CD4-positive, alpha-beta T cell treated with Interleukin-10 for 1 hour (primary cell): ENCODE results near the gene KCNE4.

ENCODE experiments used
- DNase-seq: peaks from one replicate; pipeline ENCODE4 v3.0.0-alpha.2; 2020

Gene KCNE4

DNA sequence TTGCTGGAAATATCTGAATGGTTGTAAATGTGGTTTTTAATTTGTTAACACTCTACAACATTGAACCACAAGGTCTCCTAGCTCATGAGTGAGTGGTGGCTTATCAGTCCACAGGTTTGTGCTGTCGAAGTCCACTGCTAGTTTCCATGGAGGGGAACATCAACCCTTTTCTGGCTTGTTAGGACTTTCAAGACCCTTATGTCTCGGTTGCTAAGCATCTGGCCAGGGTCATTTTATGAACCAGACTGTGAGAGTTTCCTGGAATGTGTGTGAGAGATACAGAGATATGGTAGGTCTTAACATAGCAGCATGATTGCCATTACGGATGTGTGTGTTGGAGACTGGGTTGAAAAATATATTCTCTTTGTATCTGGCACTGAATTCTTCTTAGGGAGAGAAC, 36.9 kb downstream of the KCNE4 start:
- DNase-seq = no peak

DNA sequence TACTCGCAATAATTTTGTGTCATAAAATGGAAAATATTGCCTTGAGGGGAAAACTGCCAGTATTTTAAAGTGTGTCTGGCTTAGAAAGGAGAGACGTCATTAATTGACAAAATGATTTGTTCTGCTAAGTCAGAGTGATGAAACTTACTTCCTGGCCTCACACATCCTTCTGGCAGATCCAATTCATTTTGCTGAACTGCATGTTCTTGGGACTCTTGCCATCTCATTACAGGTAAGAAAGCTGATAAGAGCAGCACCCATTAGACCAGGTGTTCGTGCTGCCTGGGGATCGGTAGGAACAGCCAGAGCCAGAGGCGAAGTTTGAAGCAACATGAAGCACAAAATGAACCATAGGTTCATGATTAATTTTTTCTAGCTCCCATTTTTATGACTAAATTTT, 38.0 kb downstream of the KCNE4 start:
- no peak for DNase-seq

DNA sequence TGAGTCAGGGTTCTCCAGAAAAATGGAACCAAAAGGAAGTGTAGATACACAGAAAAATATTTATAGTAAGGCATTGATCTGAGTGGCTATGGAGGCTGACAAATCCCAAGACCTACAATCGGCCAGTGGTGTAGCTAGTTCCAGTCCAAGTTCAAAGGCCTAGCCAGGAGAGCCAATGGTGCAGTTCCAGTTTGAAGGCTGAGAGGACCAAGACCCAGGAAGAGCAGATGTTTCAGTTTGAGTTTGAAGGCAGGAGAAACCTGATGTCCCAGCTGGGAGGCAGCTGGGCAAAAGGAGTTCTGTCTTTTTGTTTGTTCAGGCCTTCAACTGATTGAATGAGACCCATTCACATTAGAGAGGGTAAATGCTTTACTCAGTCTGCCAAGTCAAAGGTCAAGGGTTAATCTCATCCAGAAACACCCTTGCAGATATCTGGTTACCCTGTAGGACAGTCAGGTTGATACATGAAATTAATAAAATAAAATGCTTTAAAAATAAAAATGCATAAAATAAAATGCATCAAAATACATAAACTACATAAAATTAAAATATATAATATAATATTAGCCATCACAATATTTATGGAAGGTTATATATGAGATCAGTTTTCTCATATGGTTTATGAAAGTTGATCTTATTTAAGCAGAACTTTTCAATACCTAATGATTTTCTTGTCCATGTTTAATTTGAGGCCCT, 38.7 kb downstream of the KCNE4 start:
- DNase-seq = no peak

DNA sequence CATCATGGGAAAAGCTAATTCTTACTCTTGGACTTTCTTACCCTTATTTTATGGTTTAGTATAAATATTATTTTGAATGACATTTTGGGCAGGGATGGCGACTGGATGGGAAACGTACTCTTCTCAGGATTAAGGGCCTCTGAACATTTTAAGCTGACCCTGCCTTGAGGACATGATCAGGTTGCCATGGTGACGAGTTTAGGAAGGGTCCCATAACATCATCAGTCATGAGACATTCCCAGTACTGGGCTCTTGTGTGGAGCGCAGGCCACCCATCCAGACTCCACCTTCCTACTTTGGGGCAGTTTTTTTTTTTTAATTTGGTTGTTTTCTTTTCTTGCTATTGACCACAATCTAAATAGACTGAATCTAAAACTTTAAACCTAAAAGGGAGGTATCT, 40.7 kb downstream of the KCNE4 start:
- no peak for DNase-seq

DNA sequence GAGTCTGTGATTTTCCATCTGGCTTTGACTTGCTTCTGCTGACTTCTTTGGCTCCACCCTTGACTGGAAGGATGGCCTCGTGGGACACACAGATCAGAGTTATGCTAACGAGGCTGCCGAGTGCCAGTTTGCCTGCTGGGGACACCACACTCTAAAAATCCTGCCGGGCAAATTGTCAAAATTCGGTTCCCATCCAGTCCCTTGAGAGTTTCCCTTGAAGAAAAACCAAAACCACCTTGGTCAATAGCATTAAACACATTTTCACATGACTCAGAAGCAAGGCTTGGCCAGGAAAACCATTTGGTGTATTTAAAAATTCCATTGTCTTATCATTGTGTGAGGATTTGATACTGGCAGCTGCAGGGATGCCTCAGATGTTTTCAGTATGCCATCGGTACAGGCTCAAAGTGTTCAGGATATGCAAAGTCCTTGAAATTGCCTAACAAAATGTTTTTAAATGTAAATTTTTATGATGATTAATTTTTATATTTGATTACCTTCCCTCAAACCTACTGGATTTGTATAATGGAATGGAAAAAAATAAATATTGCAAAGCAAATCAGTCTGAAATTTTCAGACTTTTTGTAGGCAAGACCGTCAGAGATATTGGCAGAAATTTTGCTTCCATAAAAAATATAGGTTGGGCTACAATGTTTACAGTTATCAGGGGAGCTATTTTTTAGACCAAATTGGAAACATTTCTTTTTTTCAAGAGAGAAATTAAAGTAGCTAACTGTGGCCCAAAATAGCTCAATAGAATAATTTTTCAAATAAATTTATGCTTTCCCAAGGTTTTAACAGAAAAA, 41.6 kb downstream of the KCNE4 start:
- no peak for DNase-seq

DNA sequence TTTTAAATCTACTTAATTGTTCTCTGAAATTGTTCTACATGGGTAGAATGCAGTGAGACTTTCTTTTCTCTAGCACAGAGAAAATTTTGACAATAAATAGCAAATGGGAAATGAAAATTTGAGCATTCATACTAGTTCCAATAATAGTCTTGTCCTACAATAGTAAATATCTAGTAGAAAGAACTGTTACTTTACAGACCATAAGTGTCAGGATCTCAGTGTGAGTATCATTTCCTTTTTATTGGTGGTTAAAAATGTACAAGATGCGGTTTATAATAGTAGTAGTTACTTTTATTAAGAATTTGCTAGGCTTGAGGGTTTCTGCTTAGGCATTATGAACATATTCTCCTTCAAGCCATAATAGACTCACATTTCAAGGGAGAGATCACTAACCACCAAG, 43.2 kb downstream of the KCNE4 start:
- no peak for DNase-seq

DNA sequence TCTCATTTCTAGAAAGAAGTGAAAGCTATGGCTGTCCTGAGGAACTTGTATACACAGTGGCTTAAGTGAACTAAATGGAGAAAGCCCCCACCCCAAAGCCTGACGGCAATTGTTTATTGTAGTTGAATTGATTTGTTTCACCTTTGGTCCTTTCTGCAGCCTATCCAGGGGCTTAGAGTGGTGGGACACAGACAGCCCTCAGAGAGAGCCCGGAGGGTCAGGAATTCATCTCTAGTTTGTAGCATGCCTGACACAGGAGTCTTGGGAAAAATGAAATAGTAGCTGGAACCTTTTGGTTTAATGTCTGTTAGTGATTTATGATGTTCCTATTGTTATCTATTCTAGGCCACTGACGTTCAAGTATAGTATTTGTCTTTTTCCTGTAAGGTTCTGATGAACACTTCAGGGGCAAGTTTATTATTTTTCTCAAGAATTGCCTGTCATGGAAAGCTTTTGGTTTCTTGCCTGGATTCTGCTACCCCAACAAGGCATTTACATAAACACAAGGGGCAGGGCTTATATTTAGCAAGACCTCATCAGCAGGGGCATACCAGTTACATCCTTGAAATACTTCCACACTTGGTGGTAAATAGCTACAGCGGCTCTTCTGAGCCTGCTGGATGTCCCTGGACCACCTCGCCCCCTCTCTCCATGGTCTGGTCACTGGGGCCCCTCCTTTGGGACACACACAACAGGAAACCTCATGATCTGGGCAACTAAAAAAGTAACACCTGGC, 44.4 kb downstream of the KCNE4 start:
- no peak for DNase-seq

DNA sequence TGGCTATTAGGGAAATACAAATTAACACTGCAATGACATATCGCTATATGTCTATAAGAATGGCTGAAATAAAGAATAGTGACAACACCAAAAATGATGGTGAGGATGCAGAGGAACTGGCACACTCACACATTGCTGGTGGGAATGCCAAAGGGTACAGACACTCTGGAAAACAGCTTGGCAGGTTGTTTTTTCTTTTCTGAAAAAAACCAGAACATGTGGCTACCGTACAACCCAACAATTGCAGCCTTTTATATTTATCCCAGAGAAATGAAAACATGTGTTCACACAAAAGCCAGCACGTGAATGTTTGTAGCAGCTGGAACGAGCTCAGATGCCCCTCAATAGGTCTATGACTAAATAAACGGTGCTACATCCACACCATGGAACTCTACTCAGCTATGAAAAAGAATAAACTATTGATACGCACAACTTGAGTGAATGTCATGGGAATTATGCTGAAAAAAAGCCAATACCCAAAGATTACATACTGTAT, 45.9 kb downstream of the KCNE4 start:
- DNase-seq = no peak

DNA sequence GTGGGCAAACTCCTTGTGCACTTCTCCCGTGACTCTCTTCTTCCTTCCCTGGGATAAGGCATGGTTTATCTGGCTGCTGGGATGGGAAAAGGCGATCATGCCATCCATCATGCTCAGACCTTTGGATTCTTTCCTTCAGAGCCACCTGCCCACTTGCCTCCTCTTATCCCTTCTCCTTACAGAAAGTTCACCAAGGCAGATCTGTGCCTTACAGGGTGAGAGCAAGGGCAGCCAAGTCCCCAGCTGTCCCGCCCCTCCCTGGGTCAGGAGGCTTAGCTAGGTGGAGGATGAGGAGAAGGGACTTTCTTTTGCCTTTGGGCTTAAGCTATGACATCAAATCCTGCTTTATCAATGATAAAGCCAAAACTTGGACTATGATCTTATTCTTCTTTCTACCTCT, 47.6 kb downstream of the KCNE4 start:
- DNase-seq = no peak

DNA sequence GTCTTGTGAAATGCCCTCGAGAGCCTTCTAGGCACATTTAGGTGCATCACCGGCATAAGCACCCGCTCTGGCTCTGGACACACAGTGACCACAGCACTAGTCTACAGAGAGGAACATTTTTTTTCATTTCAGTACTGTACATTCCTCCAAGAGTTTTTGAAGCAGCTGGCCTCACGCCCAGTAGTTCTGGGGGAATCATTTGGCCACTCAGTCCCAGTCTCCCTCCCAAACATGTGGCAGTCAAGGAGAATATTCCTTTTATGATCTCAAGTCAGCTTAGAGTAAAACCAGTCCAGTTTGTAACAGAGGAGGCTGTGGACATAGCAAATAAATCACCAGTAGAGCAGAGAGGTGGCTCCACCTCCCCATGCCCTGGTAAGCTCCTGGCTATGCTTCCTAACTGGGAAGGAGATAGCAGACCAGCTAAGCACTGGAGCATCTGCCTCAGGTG, 48.1 kb downstream of the KCNE4 start:
- DNase-seq = no peak

DNA sequence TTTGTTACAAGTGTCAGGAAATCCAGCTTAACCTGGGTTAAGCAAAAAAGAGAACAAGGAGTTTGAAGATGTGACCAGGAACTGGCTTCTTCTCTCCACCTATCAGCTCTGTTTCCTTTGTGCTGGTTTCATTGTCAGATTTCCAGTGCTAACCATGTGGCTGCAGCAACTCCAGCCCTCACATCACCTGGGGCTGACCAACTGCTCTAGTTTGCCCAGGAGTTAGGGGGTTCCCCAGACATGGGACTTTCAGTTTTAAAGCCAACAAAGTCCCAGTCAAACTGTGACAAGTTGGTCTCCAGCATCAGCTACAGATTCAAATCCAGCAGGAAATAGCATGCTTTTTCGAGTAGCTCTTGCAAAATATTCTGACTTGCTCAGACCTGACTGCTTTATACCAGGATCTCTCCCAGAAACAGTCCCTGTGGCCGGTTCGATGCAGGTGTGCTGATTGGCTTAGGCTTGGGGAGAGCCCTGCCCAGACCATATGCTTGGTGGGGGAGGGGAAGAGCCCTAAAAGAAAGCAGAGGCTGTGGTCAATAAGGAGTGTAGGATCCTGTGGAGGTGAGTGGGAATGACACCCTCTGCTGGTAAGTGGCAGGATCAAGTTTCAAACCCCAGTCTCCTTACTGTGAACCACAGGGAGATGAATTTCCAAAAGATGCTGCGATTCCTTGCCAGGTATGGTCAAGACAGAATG, 49.5 kb downstream of the KCNE4 start:
- no peak for DNase-seq

DNA sequence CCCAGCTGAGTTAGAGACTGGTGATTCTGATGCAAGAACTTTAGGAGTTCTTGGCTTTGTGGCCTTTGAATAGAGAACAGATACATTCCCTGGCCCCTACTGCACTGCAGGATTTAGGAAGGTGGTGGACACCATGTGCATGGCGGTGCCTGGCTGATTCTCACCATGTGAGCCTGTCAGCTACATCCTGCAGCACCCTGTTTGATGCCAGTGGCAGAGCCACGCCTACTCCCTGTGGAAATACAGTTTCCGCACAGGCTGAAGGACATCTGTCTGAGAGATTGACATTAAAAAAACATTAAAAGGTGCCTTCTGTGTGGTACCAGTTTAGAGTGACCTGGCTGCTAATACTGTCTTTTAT, 50.0 kb downstream of the KCNE4 start:
- no peak for DNase-seq

DNA sequence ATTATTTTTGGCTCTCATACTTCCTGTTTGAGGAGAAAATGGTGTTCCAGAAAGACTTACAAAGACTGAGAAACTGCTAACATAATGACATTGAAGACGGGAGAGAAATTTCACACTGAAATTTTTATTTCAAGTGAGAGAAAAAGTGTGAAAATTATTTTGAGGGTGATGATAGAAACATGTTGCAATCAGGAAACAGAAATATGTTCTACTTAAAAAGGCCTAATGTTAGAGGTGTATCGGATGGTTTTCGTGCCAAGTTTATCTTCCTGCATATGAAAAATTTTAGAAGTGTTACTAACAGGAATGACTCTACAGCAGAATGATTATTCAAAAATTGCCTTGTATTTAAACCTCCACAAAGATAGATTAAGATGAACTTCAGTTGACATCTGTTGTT, 50.5 kb downstream of the KCNE4 start:
- DNase-seq = no peak

DNA sequence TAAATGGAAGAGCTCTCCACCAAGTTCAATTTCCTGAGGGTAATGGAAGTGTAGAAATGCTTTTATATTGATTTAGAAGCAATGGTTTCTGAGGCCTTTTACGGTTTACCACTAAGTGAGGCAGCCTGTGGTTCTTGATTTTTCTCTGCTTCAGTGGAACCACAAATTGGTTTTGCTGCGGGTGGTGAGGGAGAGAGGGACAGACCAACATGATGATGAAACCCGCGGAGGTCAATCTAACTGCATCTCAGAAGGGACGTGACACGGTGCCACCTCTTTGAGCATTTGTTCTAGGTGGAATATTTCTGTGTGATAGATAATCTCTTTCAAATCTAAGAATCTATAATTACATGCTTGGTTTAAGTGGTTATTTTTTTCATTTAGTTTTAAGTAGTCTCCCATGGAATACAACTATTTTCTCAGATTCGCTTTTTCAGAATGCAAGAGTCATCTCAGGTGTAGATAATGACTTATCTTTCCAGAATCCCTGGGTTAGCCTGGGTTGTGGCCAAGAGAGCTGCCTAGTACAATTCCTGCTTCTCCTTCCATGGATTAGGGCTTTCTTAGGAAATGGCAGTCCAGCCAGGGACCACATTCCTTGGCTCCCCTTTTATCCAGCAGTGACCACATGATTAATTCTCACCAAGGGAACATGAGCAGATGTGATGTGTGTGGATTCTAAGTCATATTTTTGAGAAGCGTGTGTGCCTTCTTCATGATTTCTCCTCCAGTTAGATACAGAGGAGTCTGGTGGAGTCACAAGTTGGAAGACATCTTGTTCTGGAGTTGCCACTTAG, 52.5 kb downstream of the KCNE4 start:
- DNase-seq = no peak
